IPS DF 6.9 (cell line): ENCODE measurements around the gene FILIP1.
A peak's percentile ranks its signal among the peaks of the same experiment; 100 is the strongest.

ENCODE experiments used
- DNase-seq: peaks from one replicate; pipeline ENCODE4 v3.0.0-alpha.2; 2013; ENCODE audit warnings: low read depth, low spot score
- H3K27ac ChIP-seq: one replicate; pipeline ENCODE4 v1.5.1; 2013; ENCODE audit warnings: low read length, control low read depth
- H3K27me3 ChIP-seq: 2 replicates; pipeline ENCODE4 v1.6.1; 2013; ENCODE audit warnings: mild to moderate bottlenecking, low read length; ENCODE audit not compliant: control insufficient read depth, insufficient read depth
- H3K36me3 ChIP-seq: 2 replicates; pipeline ENCODE4 v1.6.1; 2013; ENCODE audit warnings: low read length; ENCODE audit not compliant: control insufficient read depth, insufficient read depth
- H3K4me1 ChIP-seq: 2 replicates; pipeline ENCODE4 v1.6.1; 2013; ENCODE audit warnings: low read length; ENCODE audit not compliant: control insufficient read depth, insufficient read depth
- H3K4me3 ChIP-seq: 2 replicates; pipeline ENCODE4 v1.5.1; 2013; ENCODE audit warnings: mild to moderate bottlenecking, low read length
- H3K9me3 ChIP-seq: 2 replicates; pipeline ENCODE4 v1.6.1; 2013; ENCODE audit warnings: low read length, inconsistent platforms; ENCODE audit not compliant: control insufficient read depth, insufficient read depth
- WGBS: extraction: QIAGEN DNeasy Blood & Tissue Kit; methylation state at CpG from one replicate; pipeline ENCODE4 v1.1.7; 2013; ENCODE audit warnings: mixed read lengths, missing lambda C conversion rate; ENCODE audit not compliant: insufficient read length, insufficient coverage; 5-methylcytosine and 5-hydroxymethylcytosine counted together

The FILIP1 gene

GRCh38 chr6:75493400-75494064 is at the start of gene FILIP1:
Gene FILIP1, minus strand, starts transcription at chr6:75493800. Its CDS starts 78,828 bp downstream, at chr6:75414972.
- H3K27ac ChIP-seq, result no peak within 1 kb of the TSS
- no peaks in the 10 kb centered on the region for H3K4me1 ChIP-seq
- DNase-seq, result no peak
- H3K9me3 ChIP-seq, result no peaks in the 10 kb centered on the region
- H3K4me3 ChIP-seq, result no peak within 1 kb of the TSS
- no peaks in the 10 kb centered on the region for H3K36me3 ChIP-seq
- WGBS, result no CpG with 5 or more reads among the region's 10 CpGs
- H3K27me3 ChIP-seq, result no peaks in the 10 kb centered on the region; the same call in 1 of the 2 replicates

GRCh38 chr6:75543311-75543710 is 49.7 kb upstream of the FILIP1 start:
- H3K27ac ChIP-seq, result no peak overlapping the region
- no CpG with 5 or more reads among the region's 2 CpGs for WGBS
- H3K36me3 ChIP-seq, result no peaks in the 10 kb centered on the region
- no peak for DNase-seq
- no peaks in the 10 kb centered on the region for H3K27me3 ChIP-seq
- H3K4me1 ChIP-seq, result no peaks in the 10 kb centered on the region
- no peak overlapping the region for H3K4me3 ChIP-seq
- H3K9me3 ChIP-seq, result no peaks in the 10 kb centered on the region

GRCh38 chr6:75539136-75539535 is 45.5 kb upstream of the FILIP1 start:
- Histone ChIP-seq H3K36me3 (no peaks in the 10 kb centered on the region), H3K9me3 (no peaks in the 10 kb centered on the region), H3K27ac (no peak overlapping the region), H3K4me1 (no peaks in the 10 kb centered on the region), H3K27me3 (no peaks in the 10 kb centered on the region), H3K4me3 (no peak overlapping the region)
- no peak for DNase-seq
- WGBS, result no CpG with 5 or more reads among the region's 4 CpGs

GRCh38 chr6:75532521-75532920 is 38.9 kb upstream of the FILIP1 start:
- no peak for DNase-seq
- H3K27me3 ChIP-seq, result no peaks in the 10 kb centered on the region

GRCh38 chr6:75531174-75531573 is 37.6 kb upstream of the FILIP1 start:
- no peak for DNase-seq
- no peak overlapping the region for H3K4me3 ChIP-seq
- no CpG with 5 or more reads among the region's 1 CpG for WGBS
- H3K4me1 ChIP-seq, result no peaks in the 10 kb centered on the region
- no peaks in the 10 kb centered on the region for H3K36me3 ChIP-seq
- no peaks in the 10 kb centered on the region for H3K9me3 ChIP-seq
- no peak overlapping the region for H3K27ac ChIP-seq
- no peaks in the 10 kb centered on the region for H3K27me3 ChIP-seq

More at GRCh38 chr6:75532521-75532920, 38.9 kb upstream of the FILIP1 start:
- H3K4me3 ChIP-seq, result no peak overlapping the region
- H3K9me3 ChIP-seq, result no peaks in the 10 kb centered on the region
- H3K4me1 ChIP-seq, result no peaks in the 10 kb centered on the region
- WGBS, result no CpG with 5 or more reads among the region's 1 CpG
- H3K36me3 ChIP-seq, result no peaks in the 10 kb centered on the region
- no peak overlapping the region for H3K27ac ChIP-seq

GRCh38 chr6:75530696-75531095 is 37.1 kb upstream of the FILIP1 start:
- Histone ChIP-seq H3K4me1 (no peaks in the 10 kb centered on the region), H3K4me3 (no peak overlapping the region), H3K27me3 (no peaks in the 10 kb centered on the region), H3K9me3 (no peaks in the 10 kb centered on the region), H3K27ac (no peak overlapping the region), H3K36me3 (no peaks in the 10 kb centered on the region)
- no CpG with 5 or more reads among the region's 4 CpGs for WGBS
- no peak for DNase-seq

- DNase-seq, result no peak
Observed at GRCh38 chr6:75528423-75528822, 34.8 kb upstream of the FILIP1 start.

GRCh38 chr6:75526502-75527127 is 33.0 kb upstream of the FILIP1 start:
- no peaks in the 10 kb centered on the region for H3K36me3 ChIP-seq
- no CpG with 5 or more reads among the region's 4 CpGs for WGBS
- H3K27ac ChIP-seq, result no peak overlapping the region
- H3K9me3 ChIP-seq, result no peaks in the 10 kb centered on the region
- no peak overlapping the region for H3K4me3 ChIP-seq
- H3K27me3 ChIP-seq, result no peaks in the 10 kb centered on the region
- no peaks in the 10 kb centered on the region for H3K4me1 ChIP-seq
- DNase-seq, result peak; percentile 43

More at GRCh38 chr6:75528423-75528822, 34.8 kb upstream of the FILIP1 start:
- WGBS, result no CpG with 5 or more reads among the region's 2 CpGs
- no peak overlapping the region for H3K27ac ChIP-seq
- H3K9me3 ChIP-seq, result no peaks in the 10 kb centered on the region
- no peaks in the 10 kb centered on the region for H3K36me3 ChIP-seq
- no peaks in the 10 kb centered on the region for H3K4me1 ChIP-seq
- no peaks in the 10 kb centered on the region for H3K27me3 ChIP-seq
- no peak overlapping the region for H3K4me3 ChIP-seq

GRCh38 chr6:75525682-75526081 is 32.1 kb upstream of the FILIP1 start:
- no peaks in the 10 kb centered on the region for H3K27me3 ChIP-seq
- no peak overlapping the region for H3K27ac ChIP-seq
- no peak overlapping the region for H3K4me3 ChIP-seq
- H3K4me1 ChIP-seq, result no peaks in the 10 kb centered on the region
- H3K9me3 ChIP-seq, result no peaks in the 10 kb centered on the region
- no peak for DNase-seq
- H3K36me3 ChIP-seq, result no peaks in the 10 kb centered on the region
- no CpG with 5 or more reads among the region's 3 CpGs for WGBS

- no CpG with 5 or more reads among the region's 9 CpGs for WGBS
- no peak overlapping the region for H3K4me3 ChIP-seq
- no peaks in the 10 kb centered on the region for H3K27me3 ChIP-seq
- no peaks in the 10 kb centered on the region for H3K4me1 ChIP-seq
- H3K36me3 ChIP-seq, result no peaks in the 10 kb centered on the region
- DNase-seq, result no peak
- no peak overlapping the region for H3K27ac ChIP-seq
- H3K9me3 ChIP-seq, result no peaks in the 10 kb centered on the region
Observed at GRCh38 chr6:75524322-75524972, 30.8 kb upstream of the FILIP1 start.
